Measurements from ENCODE around the gene PIEZO2.

DNA sequence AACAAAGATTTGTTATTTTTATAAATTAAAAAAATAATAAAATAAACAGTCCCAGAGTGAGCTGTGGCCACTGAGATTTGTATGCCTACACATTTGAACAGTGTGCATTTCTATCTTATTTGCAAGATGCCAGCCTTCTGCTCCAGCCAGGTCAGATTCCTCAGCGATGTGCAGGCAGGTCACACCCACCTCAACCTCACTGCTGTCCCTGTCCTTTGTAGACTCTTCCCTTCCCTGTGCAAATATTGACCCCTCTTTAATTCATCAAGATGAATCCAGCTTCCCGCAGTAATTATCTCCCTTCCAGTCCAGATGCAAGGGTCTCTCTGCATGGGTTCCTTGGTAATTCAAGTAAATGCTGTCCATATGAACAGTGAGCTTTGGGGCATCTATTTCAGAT, 256.2 kb downstream of the PIEZO2 start:
- TF ChIP-seq POLR2AphosphoS5 (IDR thresholded peaks at IDR 0.05; ENCODE audit: low read depth, low read length), result no peak
- TF ChIP-seq, protein P1, sequence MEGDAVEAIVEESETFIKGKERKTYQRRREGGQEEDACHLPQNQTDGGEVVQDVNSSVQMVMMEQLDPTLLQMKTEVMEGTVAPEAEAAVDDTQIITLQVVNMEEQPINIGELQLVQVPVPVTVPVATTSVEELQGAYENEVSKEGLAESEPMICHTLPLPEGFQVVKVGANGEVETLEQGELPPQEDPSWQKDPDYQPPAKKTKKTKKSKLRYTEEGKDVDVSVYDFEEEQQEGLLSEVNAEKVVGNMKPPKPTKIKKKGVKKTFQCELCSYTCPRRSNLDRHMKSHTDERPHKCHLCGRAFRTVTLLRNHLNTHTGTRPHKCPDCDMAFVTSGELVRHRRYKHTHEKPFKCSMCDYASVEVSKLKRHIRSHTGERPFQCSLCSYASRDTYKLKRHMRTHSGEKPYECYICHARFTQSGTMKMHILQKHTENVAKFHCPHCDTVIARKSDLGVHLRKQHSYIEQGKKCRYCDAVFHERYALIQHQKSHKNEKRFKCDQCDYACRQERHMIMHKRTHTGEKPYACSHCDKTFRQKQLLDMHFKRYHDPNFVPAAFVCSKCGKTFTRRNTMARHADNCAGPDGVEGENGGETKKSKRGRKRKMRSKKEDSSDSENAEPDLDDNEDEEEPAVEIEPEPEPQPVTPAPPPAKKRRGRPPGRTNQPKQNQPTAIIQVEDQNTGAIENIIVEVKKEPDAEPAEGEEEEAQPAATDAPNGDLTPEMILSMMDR (IDR thresholded peaks at IDR 0.05), result no peak
- TF ChIP-seq, protein P2, sequence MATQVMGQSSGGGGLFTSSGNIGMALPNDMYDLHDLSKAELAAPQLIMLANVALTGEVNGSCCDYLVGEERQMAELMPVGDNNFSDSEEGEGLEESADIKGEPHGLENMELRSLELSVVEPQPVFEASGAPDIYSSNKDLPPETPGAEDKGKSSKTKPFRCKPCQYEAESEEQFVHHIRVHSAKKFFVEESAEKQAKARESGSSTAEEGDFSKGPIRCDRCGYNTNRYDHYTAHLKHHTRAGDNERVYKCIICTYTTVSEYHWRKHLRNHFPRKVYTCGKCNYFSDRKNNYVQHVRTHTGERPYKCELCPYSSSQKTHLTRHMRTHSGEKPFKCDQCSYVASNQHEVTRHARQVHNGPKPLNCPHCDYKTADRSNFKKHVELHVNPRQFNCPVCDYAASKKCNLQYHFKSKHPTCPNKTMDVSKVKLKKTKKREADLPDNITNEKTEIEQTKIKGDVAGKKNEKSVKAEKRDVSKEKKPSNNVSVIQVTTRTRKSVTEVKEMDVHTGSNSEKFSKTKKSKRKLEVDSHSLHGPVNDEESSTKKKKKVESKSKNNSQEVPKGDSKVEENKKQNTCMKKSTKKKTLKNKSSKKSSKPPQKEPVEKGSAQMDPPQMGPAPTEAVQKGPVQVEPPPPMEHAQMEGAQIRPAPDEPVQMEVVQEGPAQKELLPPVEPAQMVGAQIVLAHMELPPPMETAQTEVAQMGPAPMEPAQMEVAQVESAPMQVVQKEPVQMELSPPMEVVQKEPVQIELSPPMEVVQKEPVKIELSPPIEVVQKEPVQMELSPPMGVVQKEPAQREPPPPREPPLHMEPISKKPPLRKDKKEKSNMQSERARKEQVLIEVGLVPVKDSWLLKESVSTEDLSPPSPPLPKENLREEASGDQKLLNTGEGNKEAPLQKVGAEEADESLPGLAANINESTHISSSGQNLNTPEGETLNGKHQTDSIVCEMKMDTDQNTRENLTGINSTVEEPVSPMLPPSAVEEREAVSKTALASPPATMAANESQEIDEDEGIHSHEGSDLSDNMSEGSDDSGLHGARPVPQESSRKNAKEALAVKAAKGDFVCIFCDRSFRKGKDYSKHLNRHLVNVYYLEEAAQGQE (IDR thresholded peaks at IDR 0.05; ENCODE audit: insufficient read depth in 1 of 2, low read depth in 2 of 2, low read length in 1 of 2), result no peak

Data from Panc1 (cell line).